GM12878 (cell line): ENCODE data around the gene TINCR. TPM values are rescaled to one million over a fixed set of nuclear protein-coding genes. Genes with fewer than 3 reads are reported as not detected.

Source experiments
- ATF2 ChIP-seq: IDR thresholded peaks from 2 replicates; pipeline ENCODE4 v1.6.1; 2012; ENCODE audit warnings: low read length, inconsistent platforms
- PBX3 ChIP-seq: IDR thresholded peaks from 2 replicates; pipeline ENCODE4 v1.6.1; 2011; ENCODE audit warnings: mild to moderate bottlenecking, low read depth, low read length, moderate library complexity; ENCODE audit not compliant: insufficient replicate concordance
- PRDM15 ChIP-seq: fragments of 450-650 bp; formaldehyde crosslinking; IDR thresholded peaks from 2 replicates; pipeline ENCODE4 v1.4.0; 2020; ENCODE audit warnings: mild to moderate bottlenecking, moderate library complexity
- ZNF592 ChIP-seq: fragments of 450-650 bp; IDR thresholded peaks from 2 replicates; pipeline ENCODE4 v1.6.1; 2017; ENCODE audit warnings: mild to moderate bottlenecking, moderate library complexity
- polyA plus RNA-seq, 11 experiments: library from polyadenylated mRNA; depleted of rRNA in 4 of 11; unstranded in 6 of 11; stranded (reverse) in 5 of 11; fragments of >200 nt; fragmentation: Nextera tagmentation in 4 of 11; fragmentation: Illumina TruSeq in 1 of 11; extraction: Ambion mirVana in 4 of 11; extraction: Trizol in 1 of 11; gene quantifications; 1 replicate in 1 of 11; 2 replicates in 10 of 11; pipeline versions ENCODE4 v1.2.1 to v1.2.3, GENCODE V29; 2011 to 2016; ENCODE audit warnings: inconsistent platforms in 2 of 11, missing spikeins in 2 of 11, low read depth in 1 of 11
- total RNA-seq, 4 experiments: library from RNA; depleted of rRNA in 3 of 4; stranded (reverse); fragments of >200 nt in 3 of 4; fragmentation: Illumina TruSeq in 1 of 4; extraction: Trizol in 1 of 4; gene quantifications; 2 replicates each; pipeline versions ENCODE4 v1.2.1 to v1.2.3, GENCODE V29; 2013 to 2021

TINCR gene
- total and polyA plus RNA-seq, 10 of the 15 experiments (the other 5 are each of a cell fraction or from before 2014, with no cell fraction given) = 0.02 to 0.36 (median 0.06) TPM; not detected in 3

- TF ChIP-seq PBX3 (no peak), ZNF592 (no peak), PRDM15 (CRISPR knock-in tag) (no peak), ATF2 (no peak)
Measured at GRCh38 chr19:5591476-5591875, 23.7 kb upstream of the TINCR start (continued).
